ENCODE data around the gene SUGP1.

SUGP1 gene

DNA sequence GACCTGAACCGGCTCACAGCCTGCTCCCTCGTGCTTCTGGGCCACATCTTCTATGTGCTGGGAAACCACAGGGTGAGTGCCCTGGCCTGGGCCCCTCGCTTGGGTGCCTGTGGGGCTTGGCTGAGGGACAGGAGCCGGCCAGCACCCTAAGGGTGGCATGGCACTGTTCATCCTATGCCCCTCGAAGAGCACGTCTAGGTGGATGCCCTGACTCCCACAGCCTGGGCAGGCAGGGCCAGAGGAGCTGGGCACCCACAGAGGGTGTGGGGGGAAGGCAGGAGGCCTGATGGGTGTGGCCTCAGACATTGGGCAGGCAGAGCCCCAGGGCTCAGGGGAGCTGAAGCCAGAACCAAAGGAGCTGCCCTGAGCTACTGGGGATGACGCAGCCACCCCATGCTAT, 29.1 kb upstream of the SUGP1 start:
- no peak overlapping the region for H3K4me3 Mint-ChIP-seq
- H3K27me3 Mint-ChIP-seq, result no peaks in the 10 kb centered on the region
- ATAC-seq (replicated peaks; ENCODE audit: extremely low read depth, poor library complexity, severe bottlenecking) (no peak), DNase-seq (ENCODE audit: low spot score in 2 of 2) (no peak)
- peaks cover 8% of the 10 kb centered on the region for H3K4me1 Mint-ChIP-seq
- no peaks in the 10 kb centered on the region for H3K9me3 Mint-ChIP-seq
- peaks cover 49% of the 10 kb centered on the region for H3K36me3 Mint-ChIP-seq (ENCODE audit: insufficient read depth)
- no peak overlapping the region for H3K27ac Mint-ChIP-seq (ENCODE audit: low read depth)

DNA sequence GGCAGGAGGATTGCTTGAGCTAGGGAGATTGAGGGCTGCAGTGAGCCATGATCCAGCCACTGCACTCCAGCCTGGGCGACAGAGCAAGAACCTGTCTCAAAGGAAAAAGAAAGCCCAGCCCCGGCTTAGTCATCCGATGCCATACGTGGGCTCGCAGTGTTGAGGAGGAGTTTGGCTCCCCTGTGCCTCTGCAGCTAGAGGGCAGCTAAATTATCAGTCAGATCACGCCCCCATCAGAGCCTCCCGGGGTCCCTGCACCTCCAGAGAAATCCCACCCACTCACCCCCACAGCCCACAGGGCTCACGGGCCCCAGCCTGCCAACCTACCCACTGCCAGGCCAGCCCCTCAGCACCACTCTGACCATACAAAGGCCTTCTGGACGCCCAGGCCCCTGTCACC, 28.0 kb upstream of the SUGP1 start:
- DNase-seq (ENCODE audit: low spot score in 2 of 2) (no peak), ATAC-seq (replicated peaks; ENCODE audit: extremely low read depth, poor library complexity, severe bottlenecking) (no peak)
- Mint-ChIP-seq H3K27ac (ENCODE audit: low read depth) (no peak overlapping the region), H3K9me3 (no peaks in the 10 kb centered on the region), H3K36me3 (ENCODE audit: insufficient read depth) (peaks cover 54% of the 10 kb centered on the region), H3K27me3 (no peaks in the 10 kb centered on the region), H3K4me1 (peaks cover 8% of the 10 kb centered on the region), H3K4me3 (no peak overlapping the region)

DNA sequence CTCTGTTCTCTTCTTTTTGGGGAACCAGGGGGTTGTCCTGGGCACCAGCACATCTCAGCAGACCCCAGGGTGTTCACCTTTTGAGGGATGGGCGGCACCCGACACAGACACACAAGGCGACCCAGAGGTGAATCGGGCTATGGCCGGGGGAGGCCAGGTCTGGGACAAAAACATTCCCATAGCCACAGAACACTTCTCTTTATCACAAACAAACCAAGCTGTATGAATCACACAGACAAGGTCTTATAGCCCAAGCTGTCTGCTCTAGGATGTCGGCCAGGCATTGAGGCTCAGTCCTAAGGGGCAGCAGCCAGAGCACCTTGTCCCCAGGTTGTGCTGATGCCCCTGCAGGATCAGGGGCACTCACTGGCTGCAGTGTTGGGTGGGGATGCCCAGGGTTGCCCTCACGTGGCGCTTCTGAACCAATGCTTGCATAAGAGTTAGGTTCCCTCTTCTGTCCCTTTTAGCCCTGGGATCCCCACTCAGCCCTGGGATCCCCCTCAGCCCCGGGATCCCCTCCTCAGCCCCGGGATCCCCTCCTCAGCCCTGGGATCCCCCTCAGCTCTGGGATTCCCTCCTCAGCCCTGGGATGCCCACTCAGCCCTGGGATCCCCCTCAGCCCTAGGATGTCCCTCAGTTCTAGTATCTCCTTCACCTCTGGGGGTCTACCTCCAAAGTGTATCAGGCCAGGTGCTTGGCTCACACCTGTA, 27.2 kb upstream of the SUGP1 start:
- no peak for DNase-seq (ENCODE audit: low spot score in 2 of 2)
- no peaks in the 10 kb centered on the region for H3K9me3 Mint-ChIP-seq
- no peaks in the 10 kb centered on the region for H3K27me3 Mint-ChIP-seq
- H3K4me3 Mint-ChIP-seq, result no peak overlapping the region
- H3K4me1 Mint-ChIP-seq, result peaks cover 8% of the 10 kb centered on the region
- H3K36me3 Mint-ChIP-seq (ENCODE audit: insufficient read depth), result peaks cover 52% of the 10 kb centered on the region
- no peak overlapping the region for H3K27ac Mint-ChIP-seq (ENCODE audit: low read depth)
- ATAC-seq (replicated peaks; ENCODE audit: extremely low read depth, poor library complexity, severe bottlenecking), result no peak

DNA sequence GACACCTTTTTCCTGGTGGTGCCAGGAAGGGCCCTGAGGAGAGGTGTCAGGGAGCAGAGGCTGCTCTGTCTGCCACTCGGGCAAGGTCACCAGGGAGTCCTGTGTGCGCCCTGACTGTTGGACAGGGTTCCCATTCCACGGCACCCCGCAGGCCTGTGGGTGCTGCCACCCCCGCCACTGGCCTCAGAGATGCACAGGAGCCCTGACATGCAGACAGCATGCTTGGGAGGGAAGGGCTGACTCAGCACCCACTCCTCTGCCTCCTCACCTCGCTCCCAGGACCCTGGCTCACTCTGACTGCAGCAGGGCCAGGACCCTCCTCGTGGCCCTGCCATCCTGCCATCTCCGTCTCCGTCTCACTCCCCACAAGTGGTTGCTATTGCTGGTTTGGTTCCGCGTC, 25.7 kb upstream of the SUGP1 start:
- H3K9me3 Mint-ChIP-seq, result no peaks in the 10 kb centered on the region
- H3K4me1 Mint-ChIP-seq, result peaks cover 8% of the 10 kb centered on the region
- peaks cover 46% of the 10 kb centered on the region for H3K36me3 Mint-ChIP-seq (ENCODE audit: insufficient read depth)
- DNase-seq (ENCODE audit: low spot score in 2 of 2), result no peak
- H3K27me3 Mint-ChIP-seq, result no peaks in the 10 kb centered on the region
- H3K4me3 Mint-ChIP-seq, result no peak overlapping the region
- ATAC-seq (replicated peaks; ENCODE audit: extremely low read depth, poor library complexity, severe bottlenecking), result no peak
- no peak overlapping the region for H3K27ac Mint-ChIP-seq (ENCODE audit: low read depth)

DNA sequence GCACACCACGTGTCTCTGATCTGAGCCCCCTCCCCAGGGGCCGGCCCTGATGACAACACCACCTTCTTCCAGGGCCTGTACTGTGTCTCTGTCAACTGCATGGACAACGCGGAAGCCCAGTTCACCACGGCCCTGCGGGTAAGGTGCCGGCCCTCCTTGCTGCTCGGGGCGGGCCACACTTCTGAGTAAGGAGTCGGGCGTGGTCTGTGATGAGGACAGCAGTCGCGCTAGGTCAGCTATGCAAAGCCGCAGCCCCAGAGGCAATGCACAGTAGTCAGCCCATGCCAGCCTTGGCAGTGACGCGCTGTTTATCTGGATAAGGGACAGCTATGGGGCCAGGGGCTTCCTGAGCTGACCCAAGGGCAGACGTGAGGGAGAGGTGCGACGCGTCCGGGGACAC, 24.9 kb upstream of the SUGP1 start:
- no peak overlapping the region for H3K4me3 Mint-ChIP-seq
- peaks cover 44% of the 10 kb centered on the region for H3K36me3 Mint-ChIP-seq (ENCODE audit: insufficient read depth)
- no peak for ATAC-seq (replicated peaks; ENCODE audit: extremely low read depth, poor library complexity, severe bottlenecking)
- no peak overlapping the region for H3K27ac Mint-ChIP-seq (ENCODE audit: low read depth)
- no peaks in the 10 kb centered on the region for H3K9me3 Mint-ChIP-seq
- H3K4me1 Mint-ChIP-seq, result peaks cover 8% of the 10 kb centered on the region
- no peaks in the 10 kb centered on the region for H3K27me3 Mint-ChIP-seq
- DNase-seq (ENCODE audit: low spot score in 2 of 2), result no peak

DNA sequence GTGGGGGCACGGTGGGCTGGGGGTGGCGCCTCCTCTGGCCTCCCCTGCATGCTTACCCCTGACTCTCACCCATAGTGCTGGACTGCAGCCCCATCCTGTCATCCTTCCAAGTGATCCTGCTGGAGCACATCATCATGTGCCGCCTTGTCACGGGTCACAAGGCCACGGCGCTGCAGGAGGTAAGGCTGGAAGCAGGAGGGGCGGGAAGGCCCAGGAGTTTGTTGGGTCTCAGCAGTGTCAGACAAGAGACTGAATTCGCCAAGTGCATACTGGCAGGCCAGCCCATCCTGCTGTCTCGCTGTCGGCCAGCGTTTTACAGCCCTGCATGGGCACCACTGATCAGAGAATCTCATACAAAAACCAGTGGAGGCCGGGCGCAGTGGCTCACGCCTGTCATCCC, 23.5 kb upstream of the SUGP1 start:
- DNase-seq (ENCODE audit: low spot score in 2 of 2) (no peak), ATAC-seq (replicated peaks; ENCODE audit: extremely low read depth, poor library complexity, severe bottlenecking) (no peak)
- Mint-ChIP-seq H3K36me3 (ENCODE audit: insufficient read depth) (peaks cover 39% of the 10 kb centered on the region), H3K27me3 (no peaks in the 10 kb centered on the region), H3K4me1 (peaks cover 8% of the 10 kb centered on the region), H3K27ac (ENCODE audit: low read depth) (no peak overlapping the region), H3K9me3 (no peaks in the 10 kb centered on the region), H3K4me3 (no peak overlapping the region)

DNA sequence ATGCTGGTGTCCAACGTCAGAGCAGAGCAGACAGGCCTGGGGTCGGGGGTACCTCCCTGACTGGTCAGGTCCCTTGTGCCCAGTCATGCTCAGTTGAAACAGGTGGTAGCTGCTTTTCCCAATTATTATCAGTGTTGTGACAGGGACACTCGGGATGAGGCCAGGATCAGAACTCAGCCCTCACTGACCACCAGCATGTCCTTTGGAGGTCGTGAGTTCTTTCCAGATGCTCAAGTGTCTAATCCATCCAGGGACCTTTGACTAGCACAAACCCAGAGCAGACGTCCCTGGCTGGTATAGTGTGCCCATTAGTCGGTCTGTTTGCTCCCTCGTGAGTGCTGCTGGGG, 22.7 kb upstream of the SUGP1 start:
- Mint-ChIP-seq H3K4me3 (no peak overlapping the region), H3K27ac (ENCODE audit: low read depth) (no peak overlapping the region), H3K9me3 (no peaks in the 10 kb centered on the region), H3K4me1 (peaks cover 8% of the 10 kb centered on the region), H3K27me3 (no peaks in the 10 kb centered on the region), H3K36me3 (ENCODE audit: insufficient read depth) (peaks cover 45% of the 10 kb centered on the region)
- ATAC-seq (replicated peaks; ENCODE audit: extremely low read depth, poor library complexity, severe bottlenecking) (no peak), DNase-seq (ENCODE audit: low spot score in 2 of 2) (no peak)

DNA sequence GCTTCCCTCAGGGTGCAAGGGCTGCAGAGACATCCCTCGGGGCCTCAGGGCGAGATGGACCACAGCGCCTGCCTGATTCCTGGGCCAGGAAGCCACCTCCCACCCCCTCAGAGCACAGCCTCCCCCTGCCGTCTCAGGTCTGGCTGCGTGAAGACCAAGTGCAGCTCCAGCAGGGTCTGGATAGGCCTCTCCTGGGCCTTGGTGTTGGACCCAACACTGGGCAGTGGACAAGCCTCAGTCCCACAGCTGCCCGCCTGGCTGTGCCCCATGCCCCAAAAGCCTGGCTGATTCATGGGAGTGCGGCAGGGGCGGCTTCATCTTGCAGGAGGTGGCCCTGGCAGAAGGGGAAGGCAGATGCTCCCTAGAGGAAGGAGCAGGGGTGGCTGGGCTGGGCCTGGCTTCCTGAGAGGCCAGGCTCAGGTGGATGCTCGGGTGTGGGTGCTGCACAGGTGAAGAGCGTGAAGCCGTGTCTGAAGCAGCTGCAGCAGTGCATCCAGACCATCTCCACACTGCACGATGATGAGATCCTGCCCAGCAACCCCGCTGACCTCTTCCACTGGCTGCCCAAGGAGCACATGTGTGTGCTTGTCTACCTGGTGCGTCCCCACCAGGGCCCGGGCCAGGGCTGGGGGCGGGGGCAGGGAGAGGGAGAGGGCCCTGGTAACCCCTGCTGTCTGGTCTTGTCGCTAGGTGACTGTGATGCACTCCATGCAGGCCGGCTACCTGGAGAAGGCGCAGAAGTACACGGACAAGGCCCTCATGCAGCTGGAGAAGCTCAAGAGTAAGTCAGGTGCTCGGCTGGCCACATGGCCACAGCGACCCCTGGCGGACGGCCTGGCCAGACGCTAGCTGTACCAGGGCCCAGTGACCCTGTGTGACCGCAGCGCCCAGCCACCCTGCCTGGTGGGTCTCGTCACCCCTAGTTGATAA, 22.0 kb upstream of the SUGP1 start:
- DNase-seq (ENCODE audit: low spot score in 2 of 2) (no peak), ATAC-seq (replicated peaks; ENCODE audit: extremely low read depth, poor library complexity, severe bottlenecking) (no peak)
- no peaks in the 10 kb centered on the region for H3K9me3 Mint-ChIP-seq
- no peaks in the 10 kb centered on the region for H3K27me3 Mint-ChIP-seq
- no peak overlapping the region for H3K4me3 Mint-ChIP-seq
- H3K4me1 Mint-ChIP-seq, result peaks cover 8% of the 10 kb centered on the region
- H3K27ac Mint-ChIP-seq (ENCODE audit: low read depth), result no peak overlapping the region
- H3K36me3 Mint-ChIP-seq (ENCODE audit: insufficient read depth), result peaks cover 44% of the 10 kb centered on the region

DNA sequence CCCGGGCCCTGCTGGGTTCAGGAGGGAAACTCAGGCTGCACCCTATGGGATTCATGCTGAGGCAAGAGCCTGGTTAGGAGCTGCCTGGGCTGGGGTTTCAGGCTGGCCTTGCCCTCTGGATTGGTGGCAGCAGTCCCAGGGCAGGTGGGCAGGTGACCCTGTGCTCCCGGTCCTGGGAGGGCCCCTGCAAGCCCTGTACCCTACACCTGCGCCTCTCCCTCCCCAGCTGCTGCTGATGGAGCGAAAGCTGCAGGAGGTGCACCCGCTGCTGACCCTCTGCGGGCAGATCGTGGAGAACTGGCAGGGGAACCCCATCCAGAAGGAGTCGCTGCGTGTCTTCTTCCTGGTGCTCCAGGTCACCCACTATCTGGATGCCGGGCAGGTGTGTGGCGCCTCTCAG, 20.7 kb upstream of the SUGP1 start:
- H3K36me3 Mint-ChIP-seq (ENCODE audit: insufficient read depth), result peaks cover 34% of the 10 kb centered on the region
- H3K4me3 Mint-ChIP-seq, result no peak overlapping the region
- ATAC-seq (replicated peaks; ENCODE audit: extremely low read depth, poor library complexity, severe bottlenecking) (no peak), DNase-seq (ENCODE audit: low spot score in 2 of 2) (no peak)
- H3K9me3 Mint-ChIP-seq, result no peaks in the 10 kb centered on the region
- H3K27me3 Mint-ChIP-seq, result no peaks in the 10 kb centered on the region
- no peak overlapping the region for H3K27ac Mint-ChIP-seq (ENCODE audit: low read depth)
- H3K4me1 Mint-ChIP-seq, result no peaks in the 10 kb centered on the region

DNA sequence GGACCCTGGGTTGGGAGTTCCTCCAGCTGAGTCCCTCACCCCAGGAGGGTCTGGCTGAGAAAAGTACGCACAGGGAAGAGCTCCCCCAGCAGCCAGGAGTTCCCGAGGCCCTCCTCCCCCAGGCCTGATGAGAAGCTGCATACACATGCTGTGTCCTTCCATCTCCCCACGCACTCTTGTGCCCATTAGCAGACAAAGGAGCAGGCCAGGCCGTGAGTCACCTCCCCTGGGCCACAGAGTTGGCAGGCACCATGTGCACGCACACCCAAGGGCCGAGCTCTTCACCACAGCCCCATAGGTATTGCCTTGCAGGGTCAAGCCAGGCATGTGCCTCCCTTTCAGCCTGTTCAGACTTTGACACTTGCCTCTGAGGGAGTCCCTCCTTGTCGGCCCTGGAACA, 17.8 kb upstream of the SUGP1 start:
- Mint-ChIP-seq H3K4me1 (peaks cover 22% of the 10 kb centered on the region), H3K4me3 (no peak overlapping the region), H3K27ac (ENCODE audit: low read depth) (no peak overlapping the region), H3K27me3 (no peaks in the 10 kb centered on the region), H3K9me3 (no peaks in the 10 kb centered on the region), H3K36me3 (ENCODE audit: insufficient read depth) (peaks cover 29% of the 10 kb centered on the region)
- no peak for ATAC-seq (replicated peaks; ENCODE audit: extremely low read depth, poor library complexity, severe bottlenecking)
- DNase-seq (ENCODE audit: low spot score in 2 of 2), result no peak

DNA sequence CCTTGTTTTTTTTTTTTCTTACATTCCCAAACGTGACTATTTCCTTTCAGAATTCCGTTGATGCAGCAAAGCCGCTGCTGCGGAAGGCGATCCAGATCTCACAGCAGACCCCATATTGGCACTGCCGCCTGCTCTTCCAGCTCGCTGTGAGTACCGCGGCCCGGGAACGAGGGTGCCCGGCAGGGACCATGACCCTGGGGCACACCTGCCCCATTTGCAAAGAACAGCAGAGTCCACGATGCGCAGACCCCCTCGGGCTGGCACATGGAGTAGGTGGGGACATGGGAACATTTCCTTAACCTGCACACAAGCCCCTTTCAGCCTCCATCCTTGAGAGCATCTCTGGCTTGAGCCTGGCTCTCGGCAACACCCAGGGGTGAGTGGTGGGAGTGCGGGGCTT, 16.8 kb upstream of the SUGP1 start:
- peaks cover 30% of the 10 kb centered on the region for H3K36me3 Mint-ChIP-seq (ENCODE audit: insufficient read depth)
- H3K4me3 Mint-ChIP-seq, result no peak overlapping the region
- H3K4me1 Mint-ChIP-seq, result peaks cover 22% of the 10 kb centered on the region
- ATAC-seq (replicated peaks; ENCODE audit: extremely low read depth, poor library complexity, severe bottlenecking) (no peak), DNase-seq (ENCODE audit: low spot score in 2 of 2) (no peak)
- H3K9me3 Mint-ChIP-seq, result no peaks in the 10 kb centered on the region
- H3K27me3 Mint-ChIP-seq, result no peaks in the 10 kb centered on the region
- H3K27ac Mint-ChIP-seq (ENCODE audit: low read depth), result no peak overlapping the region

DNA sequence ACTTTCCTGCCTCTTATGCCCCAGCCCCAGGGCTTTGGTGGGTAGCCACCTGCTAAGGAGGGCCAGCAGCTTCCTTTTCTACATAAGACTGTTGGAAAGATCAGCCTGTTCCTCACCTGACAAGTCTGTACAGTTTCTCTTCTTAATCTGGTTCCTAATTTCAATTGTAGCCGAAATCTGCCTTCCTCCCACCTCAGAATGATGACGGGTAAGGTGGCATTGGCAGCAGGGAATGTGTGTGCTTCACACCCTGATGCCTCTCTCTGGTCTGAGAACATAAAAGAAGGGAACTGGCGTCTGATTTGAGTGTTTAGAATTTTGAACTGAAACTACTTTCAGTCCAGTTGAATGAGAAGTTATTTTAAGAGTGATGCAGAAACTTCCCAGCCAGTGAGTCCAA, 16.3 kb upstream of the SUGP1 start:
- Mint-ChIP-seq H3K27me3 (no peaks in the 10 kb centered on the region), H3K4me1 (peaks cover 23% of the 10 kb centered on the region), H3K9me3 (no peaks in the 10 kb centered on the region), H3K4me3 (no peak overlapping the region), H3K27ac (ENCODE audit: low read depth) (peak overlapping the region; percentile 41), H3K36me3 (ENCODE audit: insufficient read depth) (peaks cover 33% of the 10 kb centered on the region)
- ATAC-seq (replicated peaks; ENCODE audit: extremely low read depth, poor library complexity, severe bottlenecking), result no peak
- no peak for DNase-seq (ENCODE audit: low spot score in 2 of 2)
